Measurements from ENCODE around the gene ZC3H11A.
"Not testable (repeated sequence)": the region's sequence is repeated elsewhere in the genome, so short reads cannot be mapped to it uniquely, and the experiment has no call there.

Gene ZC3H11A

GRCh38 chr1:203795441-203796235 is at the start of gene ZC3H11A, which contains the start of gene ZBED6:
Gene ZC3H11A (plus strand): TSS chr1:203795623. CDS start chr1:203817071, 21,448 bp downstream.
Gene ZBED6 (plus strand): TSS chr1:203795623. CDS start chr1:203797523, 1,900 bp downstream.
- peak; percentile 99 for DNase-seq (ENCODE audit: low spot score)

- no peak for DNase-seq (ENCODE audit: low spot score)
Measured at GRCh38 chr1:203746281-203746680, 49.1 kb upstream of the ZC3H11A start.

GRCh38 chr1:203751051-203751450 is 44.4 kb upstream of the ZC3H11A start:
- peak; percentile 32 for DNase-seq (ENCODE audit: low spot score)

- DNase-seq (ENCODE audit: low spot score), result not testable (repeated sequence)
Measured at GRCh38 chr1:203751618-203752361, 43.6 kb upstream of the ZC3H11A start.

GRCh38 chr1:203754455-203754864 is 41.0 kb upstream of the ZC3H11A start:
- no peak for DNase-seq (ENCODE audit: low spot score)

- DNase-seq (ENCODE audit: low spot score), result no peak
Measured at GRCh38 chr1:203756036-203756435, 39.4 kb upstream of the ZC3H11A start.

- not testable (repeated sequence) for DNase-seq (ENCODE audit: low spot score)
Measured at GRCh38 chr1:203758749-203759148, 36.7 kb upstream of the ZC3H11A start.

GRCh38 chr1:203760506-203760905 is 34.9 kb upstream of the ZC3H11A start:
- no peak for DNase-seq (ENCODE audit: low spot score)

- DNase-seq (ENCODE audit: low spot score), result not testable (repeated sequence)
Measured at GRCh38 chr1:203761958-203762357, 33.5 kb upstream of the ZC3H11A start.

GRCh38 chr1:203763505-203763904 is 31.9 kb upstream of the ZC3H11A start:
- DNase-seq (ENCODE audit: low spot score), result no peak

GRCh38 chr1:203764105-203765028 is 31.1 kb upstream of the ZC3H11A start:
- DNase-seq (ENCODE audit: low spot score), result no peak

GRCh38 chr1:203765029-203765837 is 30.2 kb upstream of the ZC3H11A start, which contains the start of gene LAX1:
Gene LAX1 (plus strand): TSS chr1:203765183. CDS start chr1:203765566, 383 bp downstream.
- no peak for DNase-seq (ENCODE audit: low spot score)

GRCh38 chr1:203768256-203768655 is 27.2 kb upstream of the ZC3H11A start:
- no peak for DNase-seq (ENCODE audit: low spot score)

GRCh38 chr1:203769505-203770343 is 25.7 kb upstream of the ZC3H11A start:
- DNase-seq (ENCODE audit: low spot score), result peak; percentile 91

GRCh38 chr1:203771901-203772301 is 23.5 kb upstream of the ZC3H11A start:
- peak; percentile 12 for DNase-seq (ENCODE audit: low spot score)

GRCh38 chr1:203772836-203773235 is 22.6 kb upstream of the ZC3H11A start:
- no peak for DNase-seq (ENCODE audit: low spot score)

- peak; percentile 22 for DNase-seq (ENCODE audit: low spot score)
Measured at GRCh38 chr1:203776636-203777035, 18.8 kb upstream of the ZC3H11A start.

GRCh38 chr1:203777596-203777995 is 17.8 kb upstream of the ZC3H11A start:
- no peak for DNase-seq (ENCODE audit: low spot score)

GRCh38 chr1:203778146-203778545 is 17.3 kb upstream of the ZC3H11A start:
- no peak for DNase-seq (ENCODE audit: low spot score)

- no peak for DNase-seq (ENCODE audit: low spot score)
Measured at GRCh38 chr1:203778789-203779188, 16.6 kb upstream of the ZC3H11A start.
